ENCODE measurements around the gene HLA-DPA1. TPM values are rescaled to one million over a fixed set of nuclear protein-coding genes. Genes with fewer than 3 reads are reported as not detected.

Gene HLA-DPA1
- total RNA-seq, 1 experiment from 2014 or later: 2.6 TPM

GRCh38 chr6:33029328-33030184 is 43.9 kb downstream of the HLA-DPA1 start:
- H4K91ac ChIP-seq (ENCODE audit: insufficient read length, low read depth, low read length): no peak overlapping the region
- H2BK15ac ChIP-seq (ENCODE audit: low read depth, low read length): no peak overlapping the region
- no CpG with 5 or more reads among the region's 6 CpGs for WGBS (ENCODE audit: extremely low coverage, insufficient read length, low lambda C conversion rate)
- no peaks in the 10 kb centered on the region for H3K79me2 ChIP-seq (ENCODE audit: insufficient read depth, low read length)
- Mint-ChIP-seq H3K4me3 (no peak overlapping the region), H3K27ac (no peak overlapping the region), H3K4me1 (peaks cover 0 to 4% of the 10 kb centered on the region in 2 experiments; a peak in 1 of 4 replicates), H3K27me3 (ENCODE audit: low read depth) (peaks cover 26% of the 10 kb centered on the region), H3K36me3 (ENCODE audit: insufficient read depth in 1 of 3, low read depth in 3 of 3) (no peaks in the 10 kb centered on the region), H3K9me3 (peaks cover under 1 to 1% of the 10 kb centered on the region in 2 experiments; a peak in 2 of 5 replicates)
- H3K23me2 ChIP-seq (ENCODE audit: insufficient read length, low read depth, low read length, poor library complexity, severe bottlenecking): no peaks in the 10 kb centered on the region
- no peaks in the 10 kb centered on the region for H3K4me1 ChIP-seq (ENCODE audit: insufficient read depth, low read length)
- no peak overlapping the region for H3K4ac ChIP-seq (ENCODE audit: low read depth, low read length)
- H2BK5ac ChIP-seq (ENCODE audit: insufficient read length, low read length): no peak overlapping the region
- H3K9me3 ChIP-seq (ENCODE audit: control insufficient read depth, low read depth, low read length): no peaks in the 10 kb centered on the region
- no peak overlapping the region for H3K14ac ChIP-seq (ENCODE audit: insufficient read depth, low read length)
- no peaks in the 10 kb centered on the region for H3K27me3 ChIP-seq (ENCODE audit: insufficient read depth, low read length)
- H3K4me2 ChIP-seq (ENCODE audit: insufficient read depth, insufficient read length, low read length): no peak overlapping the region
- no peak overlapping the region for H3K56ac ChIP-seq (ENCODE audit: insufficient read length, low read depth, low read length)
- no peak overlapping the region for H2BK120ac ChIP-seq (ENCODE audit: low read depth, low read length, poor library complexity, severe bottlenecking)
- H4K8ac ChIP-seq (replicated peaks; ENCODE audit: insufficient read length, low read depth, low read length): no peak overlapping the region
- no peak overlapping the region for H4K5ac ChIP-seq (ENCODE audit: insufficient read length, low read depth, low read length)
- no peak overlapping the region for H3K23ac ChIP-seq (ENCODE audit: insufficient read length, low read depth, low read length)
- H2AFZ ChIP-seq (ENCODE audit: low read length): no peak overlapping the region
- no peak overlapping the region for H2BK12ac ChIP-seq (ENCODE audit: insufficient read length, low read depth, low read length)
- TF ChIP-seq CTCF (conservative IDR thresholded peaks at IDR 0.05): peak; percentile 17; the same call in 1 of the 3 replicates
- no peaks in the 10 kb centered on the region for H3K79me1 ChIP-seq (ENCODE audit: insufficient read depth, low read depth, low read length, poor library complexity, severe bottlenecking)
- no peak overlapping the region for H3K9ac ChIP-seq (ENCODE audit: extremely low read depth, insufficient read length, low read length)
- no peak for DNase-seq
- H3K27ac ChIP-seq (ENCODE audit: insufficient read length, low read depth, low read length): no peak overlapping the region
- no peak overlapping the region for H3K18ac ChIP-seq (ENCODE audit: insufficient read length, low read depth, low read length)
- H4K20me1 ChIP-seq (ENCODE audit: control insufficient read depth, insufficient read depth, insufficient read length): no peaks in the 10 kb centered on the region
- H2BK20ac ChIP-seq (ENCODE audit: low read depth, low read length, poor library complexity, severe bottlenecking): no peak overlapping the region
- H2AK5ac ChIP-seq (ENCODE audit: insufficient read length, low read length): no peak overlapping the region
- H3T11ph ChIP-seq (ENCODE audit: low read length): no peak overlapping the region

Data from H9 (cell line).